Astrocyte (in vitro differentiated cells and primary cell): ENCODE data around the gene P4HA2. TPM values are rescaled to one million over a fixed set of nuclear protein-coding genes. Genes with fewer than 3 reads are reported as not detected.
A peak's percentile ranks its signal among the peaks of the same experiment; 100 is the strongest.

Source experiments
- DNase-seq: peaks from one replicate; pipeline ENCODE4 v3.0.0-alpha.2; 2010; ENCODE audit warnings: low read depth
- FAIRE-seq: peaks from 2 replicates; lab custom pipeline; 2011; peaks lifted over from hg19 to GRCh38; lab: Jason Lieb, UNC
- H2AFZ ChIP-seq: 2 replicates; pipeline ENCODE4 v1.6.0; 2012; ENCODE audit warnings: low read depth, low read length, inconsistent platforms
- H3K27ac ChIP-seq: 2 replicates; pipeline ENCODE4 v1.5.1; 2011; ENCODE audit warnings: low read depth, low read length, inconsistent platforms
- H3K27me3 ChIP-seq: 2 replicates; pipeline ENCODE4 v1.6.0; 2011; ENCODE audit warnings: low read length, inconsistent platforms; ENCODE audit not compliant: insufficient read depth
- H3K36me3 ChIP-seq: 2 replicates; pipeline ENCODE4 v1.5.1; 2011; ENCODE audit warnings: low read length, inconsistent platforms; ENCODE audit not compliant: insufficient read depth
- H3K4me1 ChIP-seq: 2 replicates; pipeline ENCODE4 v1.5.1; 2011; ENCODE audit warnings: low read length, inconsistent platforms; ENCODE audit not compliant: insufficient read depth
- H3K4me2 ChIP-seq: 2 replicates; pipeline ENCODE4 v1.6.0; 2012; ENCODE audit warnings: low read length, inconsistent platforms
- H3K4me3 ChIP-seq: 2 replicates; pipeline ENCODE4 v1.5.1; 2011; ENCODE audit warnings: low read depth, mild to moderate bottlenecking, low read length, inconsistent platforms; ENCODE audit not compliant: insufficient read depth
- H3K79me2 ChIP-seq: 2 replicates; pipeline ENCODE4 v1.6.0; 2012; ENCODE audit warnings: mild to moderate bottlenecking, low read length, inconsistent platforms; ENCODE audit not compliant: insufficient read depth
- H3K9ac ChIP-seq: 2 replicates; pipeline ENCODE4 v1.6.0; 2012; ENCODE audit warnings: mild to moderate bottlenecking, low read length, inconsistent platforms
- H3K9me3 ChIP-seq: 2 replicates; pipeline ENCODE4 v1.5.1; 2012; ENCODE audit warnings: low read depth, mild to moderate bottlenecking, low read length, inconsistent platforms; ENCODE audit not compliant: insufficient read depth
- H4K20me1 ChIP-seq: 2 replicates; pipeline ENCODE4 v1.6.0; 2012; ENCODE audit warnings: low read length, inconsistent platforms; ENCODE audit not compliant: insufficient read depth
- H3K27ac Mint-ChIP-seq: one replicate; pipeline ENCODE4 v1.8.0; 2021; ENCODE audit warnings: mild to moderate bottlenecking, mixed read lengths; ENCODE audit not compliant: unreplicated experiment
- H3K27me3 Mint-ChIP-seq: one replicate; pipeline ENCODE4 v1.8.0; 2021; ENCODE audit warnings: low read depth, mixed read lengths; ENCODE audit not compliant: unreplicated experiment
- H3K36me3 Mint-ChIP-seq: one replicate; pipeline ENCODE4 v1.8.0; 2021; ENCODE audit warnings: low read depth, mixed read lengths; ENCODE audit not compliant: unreplicated experiment
- H3K4me1 Mint-ChIP-seq: one replicate; pipeline ENCODE4 v1.8.0; 2021; ENCODE audit warnings: low read depth, mixed read lengths; ENCODE audit not compliant: unreplicated experiment
- H3K4me3 Mint-ChIP-seq: one replicate; pipeline ENCODE4 v1.8.0; 2021; ENCODE audit warnings: mild to moderate bottlenecking, moderate library complexity, mixed read lengths; ENCODE audit not compliant: unreplicated experiment
- H3K9me3 Mint-ChIP-seq: one replicate; pipeline ENCODE4 v1.8.0; 2021; ENCODE audit warnings: mild to moderate bottlenecking, mixed read lengths; ENCODE audit not compliant: unreplicated experiment
- CTCF ChIP-seq: IDR thresholded peaks from 2 replicates; pipeline ENCODE4 v1.5.1; 2011; ENCODE audit warnings: low read depth, mild to moderate bottlenecking, inconsistent platforms, low read length, moderate library complexity; ENCODE audit not compliant: insufficient read depth
- EZH2 ChIP-seq: IDR thresholded peaks from 2 replicates; pipeline ENCODE4 v1.6.1; 2012; ENCODE audit warnings: mild to moderate bottlenecking, low read length, inconsistent platforms; ENCODE audit not compliant: insufficient read depth
- total RNA-seq: library from RNA; stranded (reverse); gene quantifications from 2 replicates; pipeline ENCODE4 v1.2.1, GENCODE V29; 2021

The P4HA2 gene
- total RNA-seq, 1 donor from 2014 or later = 214 TPM

- Histone ChIP-seq H3K79me2 (no peaks in the 10 kb centered on the region), H3K9me3 (no peaks in the 10 kb centered on the region), H2AFZ (no peak overlapping the region), H3K36me3 (peaks cover 35% of the 10 kb centered on the region), H3K9ac (no peak overlapping the region), H3K27ac (no peak overlapping the region), H4K20me1 (peaks cover 28% of the 10 kb centered on the region), H3K27me3 (no peaks in the 10 kb centered on the region), H3K4me1 (peaks cover 15% of the 10 kb centered on the region), H3K4me3 (no peak overlapping the region), H3K4me2 (peak overlapping the region; percentile 30)
- Mint-ChIP-seq H3K27ac (peak overlapping the region; percentile 27), H3K27me3 (no peaks in the 10 kb centered on the region), H3K9me3 (no peaks in the 10 kb centered on the region), H3K4me3 (no peak overlapping the region), H3K36me3 (peaks cover 35% of the 10 kb centered on the region), H3K4me1 (peaks cover 18% of the 10 kb centered on the region)
- DNase-seq = peak; percentile 85
- FAIRE-seq = no peak
- no peak for TF ChIP-seq CTCF
- TF ChIP-seq EZH2 = no peak
Measured at GRCh38 chr5:132209131-132209530, 18.5 kb downstream of the P4HA2 start.

- H3K36me3 Mint-ChIP-seq = peaks cover 44% of the 10 kb centered on the region
- Histone ChIP-seq H3K4me1 (peaks cover 28% of the 10 kb centered on the region), H3K9ac (no peak overlapping the region), H3K27me3 (no peaks in the 10 kb centered on the region), H4K20me1 (peaks cover 36% of the 10 kb centered on the region), H3K27ac (no peak overlapping the region), H3K9me3 (no peaks in the 10 kb centered on the region), H2AFZ (no peak overlapping the region), H3K4me2 (no peak overlapping the region), H3K4me3 (no peak overlapping the region), H3K36me3 (peaks cover 28% of the 10 kb centered on the region), H3K79me2 (no peaks in the 10 kb centered on the region)
- H3K9me3 Mint-ChIP-seq = no peaks in the 10 kb centered on the region
- no peak for FAIRE-seq
- peaks cover 23% of the 10 kb centered on the region for H3K4me1 Mint-ChIP-seq
- no peak for DNase-seq
- H3K27ac Mint-ChIP-seq = peak overlapping the region; percentile 92
- TF ChIP-seq CTCF (no peak), EZH2 (no peak)
- H3K4me3 Mint-ChIP-seq = no peak overlapping the region
- H3K27me3 Mint-ChIP-seq = no peaks in the 10 kb centered on the region
Measured at GRCh38 chr5:132207778-132208177, 19.9 kb downstream of the P4HA2 start.

GRCh38 chr5:132206782-132207181 lies 20.9 kb downstream of the P4HA2 start:
- H2AFZ ChIP-seq = no peak overlapping the region
- no peak overlapping the region for H3K4me3 ChIP-seq
- no peak overlapping the region for H3K9ac ChIP-seq
- peaks cover 22% of the 10 kb centered on the region for H3K36me3 ChIP-seq
- no peak for DNase-seq
- no peak overlapping the region for H3K27ac ChIP-seq
- no peaks in the 10 kb centered on the region for H3K9me3 ChIP-seq
- Mint-ChIP-seq H3K36me3 (peaks cover 49% of the 10 kb centered on the region), H3K27me3 (no peaks in the 10 kb centered on the region), H3K27ac (peak overlapping the region; percentile 53), H3K9me3 (no peaks in the 10 kb centered on the region), H3K4me3 (no peak overlapping the region), H3K4me1 (peaks cover 23% of the 10 kb centered on the region)
- peaks cover 36% of the 10 kb centered on the region for H4K20me1 ChIP-seq
- no peaks in the 10 kb centered on the region for H3K27me3 ChIP-seq
- no peak for FAIRE-seq
- H3K79me2 ChIP-seq = no peaks in the 10 kb centered on the region
- no peak for TF ChIP-seq EZH2
- no peak for TF ChIP-seq CTCF
- peaks cover 31% of the 10 kb centered on the region for H3K4me1 ChIP-seq
- H3K4me2 ChIP-seq = no peak overlapping the region
